Stimulated activated naive CD4-positive, alpha-beta T cell treated with Interleukin-2 at 50 U/mL for 16 hours (primary cell): ENCODE data around the gene RSPRY1.
"Not testable (repeated sequence)": the region's sequence is repeated elsewhere in the genome, so short reads cannot be mapped to it uniquely, and the experiment has no call there.

Source experiments
- DNase-seq: peaks from one replicate; lab custom pipeline; 2025; lab: John Stamatoyannopoulos, UW

The RSPRY1 gene

DNA sequence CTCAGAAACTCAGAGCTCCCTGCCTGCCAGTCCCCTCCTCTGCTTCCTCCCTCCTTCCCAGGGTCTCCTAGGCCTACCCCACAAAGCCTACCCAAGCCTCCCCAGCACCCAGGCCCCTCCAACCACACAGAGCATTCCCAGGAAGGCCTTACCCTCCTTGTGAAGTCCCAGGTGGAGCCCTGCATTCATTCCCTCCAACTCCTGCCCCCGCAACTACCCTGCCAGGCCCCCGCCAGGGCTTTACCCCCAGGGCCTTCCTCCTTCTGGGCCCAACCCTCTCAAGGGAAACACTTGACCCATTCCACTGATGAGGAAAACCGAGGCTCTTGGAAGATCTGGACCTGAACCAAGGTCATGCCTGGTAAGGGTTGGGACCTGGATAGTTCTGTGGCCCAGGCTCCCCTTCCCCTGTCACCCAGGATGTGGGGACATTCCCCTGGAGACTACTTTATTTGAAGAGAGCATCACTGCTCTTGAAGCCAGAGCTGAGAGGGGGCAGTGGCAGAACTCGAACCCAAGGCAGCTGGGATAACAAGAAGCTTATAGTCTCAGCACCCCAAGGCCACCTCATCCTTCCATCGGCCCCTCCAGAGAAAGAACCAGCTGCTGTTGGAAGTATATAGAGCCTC is 85.9 kb downstream of the RSPRY1 start:
- DNase-seq = no peak

GRCh38 chr16:57273359-57273758 is 87.2 kb downstream of the RSPRY1 start:
- DNase-seq = no peak

DNA sequence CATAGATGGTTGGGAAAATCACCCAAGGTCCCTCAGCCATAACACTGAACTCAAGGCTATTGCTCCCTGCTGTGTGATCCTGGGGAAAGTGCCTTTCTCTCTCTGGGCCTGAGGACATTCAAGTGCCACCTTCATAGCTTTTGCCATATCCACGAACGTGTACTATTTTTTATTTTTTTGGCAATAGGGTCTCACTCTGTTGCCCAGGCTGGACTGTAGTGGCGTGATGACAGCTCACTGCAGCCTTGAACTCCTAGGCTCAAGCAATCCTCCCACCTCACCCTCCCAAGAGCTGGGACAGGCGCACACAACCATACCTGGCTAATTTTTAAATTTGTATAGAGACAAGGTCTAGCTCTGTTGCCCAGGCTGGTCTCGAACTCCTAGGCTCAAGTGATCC is 87.7 kb downstream of the RSPRY1 start:
- DNase-seq = no peak

DNA sequence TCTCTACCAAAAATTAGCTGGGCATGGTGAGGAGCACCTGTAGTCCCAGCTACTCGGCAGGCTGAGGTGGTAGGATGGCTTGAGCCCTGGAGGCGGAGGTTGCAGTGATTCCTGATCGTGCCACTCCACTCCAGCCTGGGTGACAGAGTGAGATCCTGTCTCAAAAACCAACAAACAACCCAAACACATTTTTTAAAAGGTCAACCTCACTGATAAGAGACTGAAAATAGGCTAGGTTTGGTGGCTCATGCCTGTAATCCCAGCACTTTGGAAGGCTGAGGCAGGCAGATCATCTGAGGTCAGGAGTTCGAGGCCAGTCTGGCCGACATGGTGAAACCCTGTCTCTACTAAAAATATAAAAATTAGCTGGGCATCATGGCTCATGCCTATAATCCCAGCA is 89.8 kb downstream of the RSPRY1 start:
- not testable (repeated sequence) for DNase-seq

DNA sequence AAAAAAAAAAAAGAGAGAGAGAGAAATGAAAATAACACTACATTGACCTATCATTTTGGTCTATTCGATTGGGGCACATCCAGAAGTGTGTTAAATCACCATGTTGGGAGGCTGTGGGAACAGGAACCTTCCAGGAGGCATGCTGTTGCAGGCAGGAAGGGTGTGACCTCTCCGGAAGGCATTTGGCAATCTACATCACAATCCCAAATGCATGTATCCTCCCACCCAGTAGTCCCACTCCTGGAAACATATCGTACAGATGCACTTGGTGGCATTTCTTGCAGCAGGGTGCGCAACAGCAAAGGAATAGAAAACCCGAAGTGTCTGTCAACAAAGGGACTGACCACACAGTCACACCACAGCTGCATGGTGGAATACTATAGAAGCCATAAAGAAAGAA is 90.5 kb downstream of the RSPRY1 start:
- no peak for DNase-seq

- peak; percentile 42 for DNase-seq
Measured at GRCh38 chr16:57277586-57277985, 91.5 kb downstream of the RSPRY1 start.

DNA sequence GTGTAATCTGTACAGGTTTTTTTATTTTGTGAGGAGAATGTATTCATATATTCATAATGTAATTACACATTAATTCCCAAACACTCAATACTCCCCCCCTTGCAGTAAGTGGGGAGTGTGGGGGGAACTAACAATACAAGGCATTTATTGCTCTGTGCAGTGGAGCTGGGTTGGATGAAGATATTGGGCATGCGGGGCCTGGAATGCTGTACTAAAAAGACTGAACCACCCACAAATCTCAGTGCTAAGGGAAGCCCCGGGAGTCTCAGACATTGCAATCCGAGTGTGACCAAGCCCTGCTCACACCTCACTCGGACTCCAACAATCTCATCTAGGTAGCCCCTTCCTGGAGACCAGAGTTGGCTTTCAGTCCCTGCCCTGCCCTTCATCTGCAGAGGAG is 92.4 kb downstream of the RSPRY1 start:
- no peak for DNase-seq

- DNase-seq = no peak
Measured at GRCh38 chr16:57279780-57280638, 93.9 kb downstream of the RSPRY1 start.

GRCh38 chr16:57281791-57282190 is 95.7 kb downstream of the RSPRY1 start:
- DNase-seq = no peak

DNA sequence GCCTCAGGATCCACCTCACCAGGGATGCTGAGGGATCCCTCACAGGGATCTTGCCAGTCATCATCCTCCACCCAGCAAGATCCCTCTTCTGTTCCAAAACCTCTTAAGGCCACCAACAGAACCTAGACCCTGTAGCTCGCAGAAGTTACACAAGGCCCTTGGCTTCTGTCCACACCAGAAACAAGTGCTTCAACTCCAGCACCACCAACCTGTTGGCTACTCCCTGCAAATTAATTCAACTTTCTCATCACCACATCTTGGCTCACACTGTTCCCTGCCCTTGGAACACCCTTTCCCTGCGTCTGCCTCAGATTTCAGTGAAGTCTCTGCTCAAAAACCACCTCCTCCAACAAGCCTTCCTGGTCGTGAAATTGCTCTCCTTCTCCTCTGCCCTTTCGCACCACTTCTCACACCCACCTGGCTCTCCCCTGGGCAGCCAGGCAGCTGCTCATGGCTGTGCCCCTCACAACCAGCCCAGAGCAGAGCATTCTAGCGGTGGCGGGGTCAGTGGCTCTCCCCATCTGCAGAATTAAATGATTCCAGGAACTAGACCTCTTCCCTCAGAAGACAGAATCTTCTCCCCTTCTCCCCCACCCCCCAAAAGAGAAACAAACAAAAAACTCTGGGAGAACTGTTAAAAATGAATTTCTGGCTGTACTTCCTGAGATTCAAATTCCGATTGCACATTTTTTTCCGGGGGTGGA is 96.5 kb downstream of the RSPRY1 start:
- DNase-seq = no peak

- no peak for DNase-seq
Measured at GRCh38 chr16:57283214-57283958, 97.3 kb downstream of the RSPRY1 start.

DNA sequence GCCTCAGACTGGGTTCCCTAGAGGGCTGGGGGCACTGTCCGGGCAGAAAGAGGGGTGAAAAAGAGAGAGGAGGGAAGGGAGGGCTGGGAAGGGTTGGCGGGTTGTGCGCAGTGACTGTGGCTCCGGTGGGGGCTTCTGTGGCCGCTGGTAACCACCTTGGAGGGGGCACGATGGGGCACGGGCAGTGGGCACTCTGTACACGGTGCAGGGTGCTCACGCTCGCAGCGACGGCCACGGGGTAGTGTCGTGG is 97.8 kb downstream of the RSPRY1 start:
- no peak for DNase-seq

DNA sequence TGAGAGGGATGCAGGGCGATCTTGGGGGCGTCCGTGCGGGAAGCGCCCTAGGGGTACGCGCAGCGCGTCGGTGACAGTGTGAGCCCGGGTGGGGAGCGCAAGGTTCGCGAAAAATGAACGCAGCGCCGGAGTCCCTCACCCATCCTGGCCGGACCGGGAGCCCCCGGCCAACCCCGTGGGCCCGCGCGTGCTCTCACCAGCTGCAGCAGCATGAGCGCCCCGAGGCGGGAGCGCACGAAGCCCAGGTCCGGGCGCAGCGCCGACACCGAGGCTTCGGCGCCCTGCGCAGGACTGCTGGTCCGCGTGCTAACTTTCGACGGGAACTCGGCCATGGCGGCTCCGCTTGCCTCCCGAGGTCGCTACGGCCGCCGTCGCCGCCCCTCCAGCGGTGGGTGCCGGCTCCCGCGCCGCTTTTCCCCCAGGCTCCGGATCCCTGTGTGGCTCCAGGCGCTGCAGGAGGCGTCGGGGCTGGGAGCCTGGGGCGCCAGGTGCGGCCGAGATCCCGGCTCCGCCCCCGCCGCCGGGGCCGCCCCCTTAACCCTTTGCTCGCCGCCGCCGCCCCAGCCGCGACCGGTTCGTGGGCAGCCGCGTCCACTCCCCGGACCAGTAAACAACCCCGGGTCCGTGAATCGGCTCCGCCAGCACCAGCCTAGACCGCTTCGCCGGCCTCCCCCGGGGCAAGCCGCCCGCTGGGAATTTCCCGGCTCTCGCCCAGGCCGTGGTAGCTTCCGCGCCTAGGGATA is 98.3 kb downstream of the RSPRY1 start, which contains the start of gene PLLP:
TSS of gene PLLP (minus strand) at position 464 of the 743 bp plus-strand sequence. CDS start at position 332, 132 bp downstream.
- peak; percentile 31 for DNase-seq

- no peak for DNase-seq
Measured at GRCh38 chr16:57284952-57285363, 98.8 kb downstream of the RSPRY1 start.

GRCh38 chr16:57285379-57285778 is 99.2 kb downstream of the RSPRY1 start:
- DNase-seq = no peak

- no peak for DNase-seq
Measured at GRCh38 chr16:57289391-57290257, 103.5 kb downstream of the RSPRY1 start.
